K562 (cell line): ENCODE data around the gene CARD14.
"Not testable (repeated sequence)": the region's sequence is repeated elsewhere in the genome, so short reads cannot be mapped to it uniquely, and the experiment has no call there.

Source experiments
- ARHGAP35 ChIP-seq: fragments of 450-650 bp; IDR thresholded peaks from 2 replicates; pipeline ENCODE4 v1.6.1; 2018; ENCODE audit not compliant: partially characterized antibody
- CEBPB ChIP-seq: fragments of 450-650 bp; IDR thresholded peaks from 2 replicates; pipeline ENCODE4 v1.6.1; 2016; ENCODE audit warnings: missing genetic modification characterization, missing compliant biosample characterization
- POLR2A ChIP-seq: fragments of 450-650 bp; conservative IDR thresholded peaks from 2 replicates; pipeline ENCODE4 v1.6.1; 2016
- SRSF9 ChIP-seq: fragments of 200-400 bp; formaldehyde crosslinking; IDR thresholded peaks from 2 replicates; pipeline ENCODE4 v1.6.1; 2017; ENCODE audit warnings: low read depth, low read length, borderline replicate concordance
- ZNF311 ChIP-seq: fragments of 250-450 bp; sonication (Bioruptor Pico); IDR thresholded peaks from 2 replicates; pipeline ENCODE4 v1.4.0; 2020; ENCODE audit warnings: mild to moderate bottlenecking, moderate library complexity

GRCh38 chr17:80244448-80244847 is 74.6 kb downstream of the CARD14 start:
- not testable (repeated sequence) for TF ChIP-seq ARHGAP35; SRSF9; CEBPB (tag); POLR2A; ZNF311
